Loucy (cell line): Measurements from ENCODE around the gene LNPK.

Experiments
- H2AFZ ChIP-seq: fragments of 200-600 bp; sonication (generic); 2 replicates; pipeline ENCODE4 v1.6.0; 2016; ENCODE audit warnings: antibody characterized with exemption, mild to moderate bottlenecking, low read length, moderate library complexity
- H3F3A ChIP-seq: fragments of 200-600 bp; 2 replicates; pipeline ENCODE4 v1.6.0; 2016; ENCODE audit warnings: antibody characterized with exemption, low read depth, mild to moderate bottlenecking
- H3K27me3 ChIP-seq: fragments of 200-600 bp; sonication (generic); 2 replicates; pipeline ENCODE4 v1.6.1; 2014; ENCODE audit warnings: low read length, mild to moderate bottlenecking; ENCODE audit not compliant: insufficient read depth, poor library complexity, severe bottlenecking
- H3K36me3 ChIP-seq: fragments of 200-600 bp; sonication (generic); 2 replicates; pipeline ENCODE4 v1.6.1; 2016; ENCODE audit warnings: low read length; ENCODE audit not compliant: insufficient read depth
- H3K4me1 ChIP-seq: fragments of 200-600 bp; sonication (generic); 2 replicates; pipeline ENCODE4 v1.5.1; 2014; ENCODE audit warnings: low read length, mild to moderate bottlenecking; ENCODE audit not compliant: insufficient read depth, poor library complexity, severe bottlenecking
- H3K4me2 ChIP-seq: fragments of 200-600 bp; sonication (generic); 2 replicates; pipeline ENCODE4 v1.6.0; 2014; ENCODE audit warnings: antibody characterized with exemption, low read length, low read depth, mild to moderate bottlenecking; ENCODE audit not compliant: poor library complexity, severe bottlenecking
- H3K4me3 ChIP-seq: fragments of 200-600 bp; sonication (generic); 2 replicates; pipeline ENCODE4 v1.5.1; 2014; ENCODE audit warnings: low read length, mild to moderate bottlenecking, mixed read lengths; ENCODE audit not compliant: poor library complexity, severe bottlenecking
- H3K79me2 ChIP-seq: fragments of 200-600 bp; sonication (generic); 2 replicates; pipeline ENCODE4 v1.6.1; 2014; ENCODE audit warnings: low read length; ENCODE audit not compliant: insufficient read depth
- H3K9ac ChIP-seq: fragments of 200-600 bp; sonication (generic); 2 replicates; pipeline ENCODE4 v1.6.0; 2014; ENCODE audit warnings: mild to moderate bottlenecking, low read depth, low read length, moderate library complexity; ENCODE audit not compliant: poor library complexity, severe bottlenecking
- H3K9me2 ChIP-seq: fragments of 200-600 bp; sonication (generic); replicated peaks from 2 replicates; pipeline ENCODE4 v1.6.1; 2016; ENCODE audit warnings: low read depth, low read length, mixed read lengths
- H3K9me3 ChIP-seq: fragments of 200-600 bp; sonication (generic); 2 replicates; pipeline ENCODE4 v1.6.1; 2014; ENCODE audit warnings: mild to moderate bottlenecking, antibody characterized with exemption, low read length, low read depth; ENCODE audit not compliant: insufficient read depth
- H4K20me1 ChIP-seq: fragments of 200-600 bp; sonication (generic); 2 replicates; pipeline ENCODE4 v1.6.0; 2014; ENCODE audit warnings: antibody characterized with exemption, low read length, mild to moderate bottlenecking; ENCODE audit not compliant: insufficient read depth, poor library complexity, severe bottlenecking
- CTCF ChIP-seq: fragments of 200-600 bp; sonication (generic); conservative IDR thresholded peaks from 2 replicates; pipeline ENCODE4 v1.5.1; 2014; ENCODE audit warnings: mild to moderate bottlenecking, antibody characterized with exemption, low read length
- EZH2phosphoT487 ChIP-seq: fragments of 200-600 bp; IDR thresholded peaks from 2 replicates; pipeline ENCODE4 v1.6.1; 2018; ENCODE audit warnings: antibody characterized with exemption, mild to moderate bottlenecking, moderate library complexity, borderline replicate concordance

The LNPK gene

GRCh38 chr2:175976391-175977157 lies 25.5 kb downstream of the LNPK start:
- Histone ChIP-seq H3K9ac (no peak overlapping the region), H3K9me3 (0 out of 2 replicates have a peak, but pooled peaks cover 11% of the 10 kb centered on the region), H4K20me1 (no peaks in the 10 kb centered on the region), H3K4me1 (no peaks in the 10 kb centered on the region), H3K36me3 (peaks cover 60% of the 10 kb centered on the region), H3K9me2 (no peaks in the 10 kb centered on the region), H2AFZ (no peak overlapping the region), H3K27me3 (no peaks in the 10 kb centered on the region), H3K4me2 (no peak overlapping the region), H3K79me2 (no peaks in the 10 kb centered on the region; the same call in 1 of the 2 replicates), H3K4me3 (no peak overlapping the region), H3F3A (no peaks in the 10 kb centered on the region)
- TF ChIP-seq EZH2phosphoT487: no peak
- TF ChIP-seq CTCF: no peak

GRCh38 chr2:175973373-175973772 lies 28.7 kb downstream of the LNPK start:
- no peaks in the 10 kb centered on the region for H3K79me2 ChIP-seq
- H3K9me2 ChIP-seq: no peaks in the 10 kb centered on the region

GRCh38 chr2:175966839-175967238 lies 35.2 kb downstream of the LNPK start:
- Histone ChIP-seq H3K9ac (no peak overlapping the region), H3K4me2 (no peak overlapping the region), H3K36me3 (peaks cover 23% of the 10 kb centered on the region), H3F3A (no peaks in the 10 kb centered on the region), H3K4me1 (no peaks in the 10 kb centered on the region), H3K4me3 (no peak overlapping the region), H4K20me1 (no peaks in the 10 kb centered on the region), H3K79me2 (no peaks in the 10 kb centered on the region), H3K27me3 (no peaks in the 10 kb centered on the region), H3K9me2 (no peaks in the 10 kb centered on the region), H3K9me3 (no peaks in the 10 kb centered on the region), H2AFZ (no peak overlapping the region)
- TF ChIP-seq CTCF (no peak), EZH2phosphoT487 (no peak)

More at GRCh38 chr2:175973373-175973772, 28.7 kb downstream of the LNPK start:
- no peaks in the 10 kb centered on the region for H3F3A ChIP-seq
- 0 out of 2 replicates have a peak, but pooled peaks cover 11% of the 10 kb centered on the region for H3K9me3 ChIP-seq
- no peaks in the 10 kb centered on the region for H3K4me1 ChIP-seq
- peaks cover 62% of the 10 kb centered on the region for H3K36me3 ChIP-seq
- no peaks in the 10 kb centered on the region for H3K27me3 ChIP-seq
- TF ChIP-seq EZH2phosphoT487 (no peak), CTCF (no peak)
- H3K9ac ChIP-seq: no peak overlapping the region
- no peak overlapping the region for H3K4me2 ChIP-seq
- H4K20me1 ChIP-seq: no peaks in the 10 kb centered on the region
- no peak overlapping the region for H3K4me3 ChIP-seq
- H2AFZ ChIP-seq: no peak overlapping the region
